ENCODE data around the gene B3GALT6. TPM values are rescaled to one million over a fixed set of nuclear protein-coding genes. Genes with fewer than 3 reads are reported as not detected.

Gene B3GALT6
- total RNA-seq, 1 experiment from 2014 or later = 26.7 TPM

DNA sequence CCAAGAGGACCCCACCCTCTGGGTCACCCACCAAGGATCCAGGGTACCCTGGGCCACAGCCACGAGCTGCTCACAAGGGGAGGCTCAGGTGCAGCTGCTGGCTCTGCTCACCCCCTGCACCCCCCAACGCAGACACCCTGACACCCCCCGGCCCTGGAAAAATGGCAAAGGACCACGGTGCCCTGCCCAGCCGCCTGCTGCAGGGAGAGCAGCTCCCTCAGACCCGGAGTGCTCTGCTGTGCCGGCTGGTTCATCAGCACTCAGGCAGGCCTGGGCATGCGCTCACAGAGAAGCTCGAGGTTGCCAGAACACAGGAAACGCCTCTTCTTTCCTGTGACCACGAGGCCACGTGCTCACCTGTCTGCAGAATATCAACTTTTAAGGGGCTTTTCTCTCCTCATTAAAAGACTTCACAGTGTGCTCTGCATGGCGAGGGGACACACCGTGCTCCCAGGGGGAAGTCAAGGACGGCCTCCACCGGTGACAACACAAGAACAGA is 18.8 kb downstream of the B3GALT6 start:
- in situ Hi-C loops (cut with HindIII; ENCODE audit: low pct_unique_long_range_greater_than_20kb, low sequenced_read_pairs) = no loop called here
- DNase-seq (ENCODE audit: low read depth) = no peak

DNA sequence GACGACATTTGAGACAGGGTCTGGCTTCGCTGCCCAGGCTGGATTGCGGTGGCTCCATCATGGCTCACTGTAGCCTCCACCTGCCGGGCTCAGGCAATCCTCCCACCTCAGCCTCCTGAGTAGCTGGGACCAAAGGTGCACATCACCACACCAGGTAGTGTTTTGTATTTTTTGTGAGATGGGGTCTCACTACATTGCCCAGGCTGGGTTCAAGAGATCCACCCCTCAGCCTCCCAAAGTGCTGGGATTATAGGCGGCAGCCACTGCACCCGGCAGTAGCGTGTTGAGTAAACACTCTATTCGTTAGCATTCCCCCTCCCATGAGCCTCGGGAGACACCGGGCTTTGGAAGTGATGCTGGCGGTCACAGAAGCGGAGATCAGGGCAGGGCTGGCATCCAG is 21.3 kb downstream of the B3GALT6 start:
- in situ Hi-C loops (cut with HindIII; ENCODE audit: low pct_unique_long_range_greater_than_20kb, low sequenced_read_pairs) = no loop called here
- no peak for DNase-seq (ENCODE audit: low read depth)

DNA sequence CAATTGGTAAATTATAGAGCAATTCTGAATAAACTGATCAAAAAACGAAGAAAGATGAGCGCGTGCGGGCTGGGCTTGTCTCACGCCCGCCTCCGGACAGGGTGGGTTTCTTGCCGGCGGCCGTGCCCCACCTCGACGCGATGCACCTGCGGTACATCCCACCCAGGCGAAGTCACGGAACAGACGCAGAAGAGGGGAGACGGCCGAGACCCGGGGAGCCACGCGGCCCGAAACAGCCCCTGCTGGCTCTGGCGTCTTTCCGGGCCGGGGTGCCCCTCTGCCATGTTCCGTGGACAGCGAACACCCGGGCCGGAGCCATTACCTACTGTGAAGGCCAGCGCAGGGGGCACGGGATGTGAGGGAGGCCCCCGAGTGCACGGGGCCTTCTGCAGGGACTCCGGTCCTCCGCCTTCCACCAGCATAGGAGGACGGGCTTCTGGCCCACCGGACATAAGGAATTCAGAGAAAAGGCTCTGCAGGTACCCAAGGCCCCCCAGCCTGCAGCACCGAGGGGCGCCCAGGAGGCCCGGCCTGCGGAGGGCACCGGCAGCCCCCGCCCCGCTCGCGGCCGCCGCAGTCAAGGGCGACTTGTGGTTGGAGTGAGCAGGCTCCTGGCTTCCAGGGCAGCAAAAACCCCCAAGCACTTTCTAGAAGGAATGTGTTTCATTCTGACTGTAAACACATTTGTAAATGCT is 22.1 kb downstream of the B3GALT6 start:
- no peak for DNase-seq (ENCODE audit: low read depth)
- in situ Hi-C loops (cut with HindIII; ENCODE audit: low pct_unique_long_range_greater_than_20kb, low sequenced_read_pairs) = no loop called here

GRCh38 chr1:1254667-1254998 is 22.6 kb downstream of the B3GALT6 start:
- no peak for DNase-seq (ENCODE audit: low read depth)
- in situ Hi-C loops (cut with HindIII; ENCODE audit: low pct_unique_long_range_greater_than_20kb, low sequenced_read_pairs) = no loop called here

GRCh38 chr1:1255078-1255477 is 23.0 kb downstream of the B3GALT6 start:
- in situ Hi-C loops (cut with HindIII; ENCODE audit: low pct_unique_long_range_greater_than_20kb, low sequenced_read_pairs) = no loop called here
- no peak for DNase-seq (ENCODE audit: low read depth)

DNA sequence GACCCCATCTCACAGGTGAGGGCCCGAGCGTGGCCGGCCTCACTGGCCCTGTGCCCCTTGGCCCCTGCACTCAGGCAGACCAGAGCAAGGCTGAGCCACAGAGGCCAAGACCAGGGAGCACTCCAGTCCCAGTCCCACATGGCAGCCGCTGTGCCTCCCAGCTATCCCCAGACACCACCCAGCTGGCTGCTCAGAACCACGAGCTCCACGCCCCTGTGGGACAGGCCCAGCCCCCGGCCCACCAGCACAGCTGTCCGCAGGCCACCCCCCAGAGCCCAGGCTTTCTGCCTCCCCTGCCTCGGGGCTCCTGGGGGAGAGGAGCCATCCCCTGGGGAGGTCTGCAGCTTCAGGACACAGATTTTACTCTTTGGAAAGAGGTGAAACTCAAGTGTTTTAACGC is 23.6 kb downstream of the B3GALT6 start:
- no peak for DNase-seq (ENCODE audit: low read depth)
- in situ Hi-C loops (cut with HindIII; ENCODE audit: low pct_unique_long_range_greater_than_20kb, low sequenced_read_pairs) = no loop called here

GRCh38 chr1:1256956-1257871 is 25.2 kb downstream of the B3GALT6 start:
- in situ Hi-C loops (cut with HindIII; ENCODE audit: low pct_unique_long_range_greater_than_20kb, low sequenced_read_pairs) = no loop called here
- DNase-seq (ENCODE audit: low read depth) = no peak

- in situ Hi-C loops (cut with HindIII; ENCODE audit: low pct_unique_long_range_greater_than_20kb, low sequenced_read_pairs) = no loop called here
- DNase-seq (ENCODE audit: low read depth) = no peak
Observed at GRCh38 chr1:1259119-1259488, 27.1 kb downstream of the B3GALT6 start.

DNA sequence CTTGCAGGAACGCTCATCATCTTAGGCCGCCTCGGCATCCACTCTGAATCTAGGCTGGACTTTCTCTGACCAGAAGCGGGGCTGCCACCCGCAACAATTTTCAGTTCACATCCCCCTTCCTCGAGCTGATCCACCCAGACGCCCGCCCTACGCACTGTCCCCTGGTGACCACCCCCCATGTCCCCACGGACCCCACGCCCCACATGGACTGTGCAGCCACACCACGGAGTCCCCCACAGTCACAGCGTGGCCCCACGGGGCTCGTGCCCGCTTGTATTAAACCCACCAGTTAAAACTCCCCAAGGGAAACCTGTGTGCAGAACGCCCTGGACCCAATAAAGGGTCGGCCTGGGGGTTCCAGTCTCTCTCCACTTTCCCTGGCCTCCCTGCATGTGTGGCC is 27.5 kb downstream of the B3GALT6 start:
- DNase-seq (ENCODE audit: low read depth) = no peak
- in situ Hi-C loops (cut with HindIII; ENCODE audit: low pct_unique_long_range_greater_than_20kb, low sequenced_read_pairs) = no loop called here

GRCh38 chr1:1259951-1260600 is 28.0 kb downstream of the B3GALT6 start:
- in situ Hi-C loops (cut with HindIII; ENCODE audit: low pct_unique_long_range_greater_than_20kb, low sequenced_read_pairs) = no loop called here
- DNase-seq (ENCODE audit: low read depth) = no peak

- in situ Hi-C loops (cut with HindIII; ENCODE audit: low pct_unique_long_range_greater_than_20kb, low sequenced_read_pairs) = no loop called here
- no peak for DNase-seq (ENCODE audit: low read depth)
Observed at GRCh38 chr1:1260843-1261560, 29.0 kb downstream of the B3GALT6 start.

DNA sequence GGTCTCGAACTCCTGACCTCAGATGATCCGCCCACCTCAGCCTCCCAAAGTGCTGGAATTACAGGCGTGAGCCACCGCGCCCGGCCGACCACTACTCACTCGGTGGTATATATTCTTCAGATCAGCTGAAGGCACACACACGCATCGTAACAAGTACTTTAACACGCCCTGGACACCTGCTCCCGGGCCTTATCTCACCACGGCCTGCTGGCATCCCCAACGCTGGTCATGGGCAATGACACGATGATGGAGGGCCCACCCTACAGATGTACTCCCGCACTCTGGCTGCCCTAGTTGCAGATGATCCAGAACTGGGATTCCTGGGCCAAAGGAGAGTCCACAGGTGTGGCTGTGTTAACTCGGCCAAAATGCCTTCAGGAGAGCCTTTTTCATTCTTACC is 30.0 kb downstream of the B3GALT6 start:
- in situ Hi-C loops (cut with HindIII; ENCODE audit: low pct_unique_long_range_greater_than_20kb, low sequenced_read_pairs) = no loop called here
- no peak for DNase-seq (ENCODE audit: low read depth)

GRCh38 chr1:1262758-1263157 is 30.7 kb downstream of the B3GALT6 start:
- no peak for DNase-seq (ENCODE audit: low read depth)

DNA sequence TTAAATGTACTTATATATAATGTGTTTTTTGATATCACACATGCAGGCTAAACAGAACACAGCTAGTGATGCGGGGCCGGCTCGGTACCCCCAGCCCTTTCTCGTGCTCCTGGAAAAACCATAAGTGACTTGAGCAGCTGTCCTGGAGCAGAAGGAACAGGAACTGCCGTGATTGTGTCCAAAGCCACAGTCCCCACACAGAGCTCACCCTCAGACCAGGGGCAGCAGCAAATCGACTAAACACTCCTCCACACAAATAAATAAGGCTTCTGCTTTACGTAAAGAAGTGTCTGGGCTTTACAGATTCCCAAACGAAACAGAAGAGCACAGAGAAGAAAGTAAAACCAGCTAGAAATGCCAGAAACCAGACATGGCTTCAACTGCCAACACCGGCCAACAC is 32.0 kb downstream of the B3GALT6 start:
- no peak for DNase-seq (ENCODE audit: low read depth)
- in situ Hi-C loops (cut with HindIII; ENCODE audit: low pct_unique_long_range_greater_than_20kb, low sequenced_read_pairs) = no loop called here

More at GRCh38 chr1:1262758-1263157, 30.7 kb downstream of the B3GALT6 start:
- in situ Hi-C loops (cut with HindIII; ENCODE audit: low pct_unique_long_range_greater_than_20kb, low sequenced_read_pairs) = no loop called here

- in situ Hi-C loops (cut with HindIII; ENCODE audit: low pct_unique_long_range_greater_than_20kb, low sequenced_read_pairs) = no loop called here
- peak; percentile 66 for DNase-seq (ENCODE audit: low read depth)
Observed at GRCh38 chr1:1264868-1265272, 32.8 kb downstream of the B3GALT6 start.

- DNase-seq (ENCODE audit: low read depth) = no peak
- in situ Hi-C loops (cut with HindIII; ENCODE audit: low pct_unique_long_range_greater_than_20kb, low sequenced_read_pairs) = no loop called here
Observed at GRCh38 chr1:1267488-1268283, 35.6 kb downstream of the B3GALT6 start.

GRCh38 chr1:1268284-1268682 is 36.2 kb downstream of the B3GALT6 start:
- in situ Hi-C loops (cut with HindIII; ENCODE audit: low pct_unique_long_range_greater_than_20kb, low sequenced_read_pairs) = no loop called here
- no peak for DNase-seq (ENCODE audit: low read depth)

GRCh38 chr1:1270813-1271212 is 38.8 kb downstream of the B3GALT6 start:
- in situ Hi-C loops (cut with HindIII; ENCODE audit: low pct_unique_long_range_greater_than_20kb, low sequenced_read_pairs) = no loop called here
- no peak for DNase-seq (ENCODE audit: low read depth)

Data from Caki2 (cell line).